ENCODE results near the gene PABPN1. TPM values are rescaled to one million over a fixed set of nuclear protein-coding genes. Genes with fewer than 3 reads are reported as not detected.

The PABPN1 gene
- total and polyA plus RNA-seq, 2 experiments from 2014 or later, result 57.8 to 60.3 TPM

- Histone ChIP-seq H3K79me2 (ENCODE audit: insufficient read depth) (peaks cover 55% of the 10 kb centered on the region), H3K4me1 (ENCODE audit: insufficient read depth) (peaks cover 22% of the 10 kb centered on the region), H3K9ac (peak overlapping the region; percentile 97), H3K27me3 (replicated peaks; ENCODE audit: insufficient read depth) (no peaks in the 10 kb centered on the region), H3K9me3 (ENCODE audit: low read depth) (no peaks in the 10 kb centered on the region), H3K36me3 (ENCODE audit: low read depth) (peaks cover 20% of the 10 kb centered on the region), H3K4me2 (ENCODE audit: unreplicated experiment) (peak overlapping the region; percentile 100), H3F3A (ENCODE audit: insufficient read depth) (peaks cover 11% of the 10 kb centered on the region; the same call in 1 of the 2 replicates), H3K4me3 (peak overlapping the region; percentile 98), H2AFZ (peak overlapping the region; percentile 95), H4K20me1 (ENCODE audit: insufficient read depth) (0 out of 2 replicates have a peak, but pooled peaks cover 4% of the 10 kb centered on the region), H3K27ac (peak overlapping the region; percentile 85), H3K9me2 (ENCODE audit: insufficient read depth) (no peaks in the 10 kb centered on the region)
- DNase-seq, result no peak
- in situ Hi-C loops (cut with MboI), result no loop called here
- TF ChIP-seq EZH2phosphoT487 (IDR thresholded peaks at IDR 0.05; ENCODE audit: insufficient read depth, low read depth), result no peak
- no peak for TF ChIP-seq EZH2 (IDR thresholded peaks at IDR 0.05; ENCODE audit: insufficient read depth, poor library complexity, severe bottlenecking)
- WGBS, 2 experiments (ENCODE audit: low coverage in 1 of 2, low lambda C conversion rate in 2 of 2, missing lambda C conversion rate in 2 of 2), result 0 to 1% methylated on average over 5 of the region's 5 CpGs
These were observed 14.1 kb upstream of the PABPN1 start for GRCh38 chr14:23307146-23307530.

- Histone ChIP-seq H3K9me2 (ENCODE audit: insufficient read depth) (no peaks in the 10 kb centered on the region), H3K79me2 (ENCODE audit: insufficient read depth) (peaks cover 64% of the 10 kb centered on the region), H3K4me1 (ENCODE audit: insufficient read depth) (peaks cover 22% of the 10 kb centered on the region), H3K36me3 (ENCODE audit: low read depth) (peaks cover 24% of the 10 kb centered on the region), H3F3A (ENCODE audit: insufficient read depth) (peaks cover 19% of the 10 kb centered on the region; the same call in 1 of the 2 replicates), H4K20me1 (ENCODE audit: insufficient read depth) (0 out of 2 replicates have a peak, but pooled peaks cover 4% of the 10 kb centered on the region), H3K4me3 (peak overlapping the region; percentile 98), H3K27me3 (replicated peaks; ENCODE audit: insufficient read depth) (no peaks in the 10 kb centered on the region), H2AFZ (no peak overlapping the region), H3K9ac (peak overlapping the region; percentile 97), H3K27ac (peak overlapping the region; percentile 85; the same call in 1 of the 2 replicates), H3K4me2 (ENCODE audit: unreplicated experiment) (peak overlapping the region; percentile 100), H3K9me3 (ENCODE audit: low read depth) (no peaks in the 10 kb centered on the region)
- WGBS, 2 experiments (ENCODE audit: low coverage in 1 of 2, low lambda C conversion rate in 2 of 2, missing lambda C conversion rate in 2 of 2), result 74 to 77% methylated on average over 22 of the region's 22 CpGs
- DNase-seq, result peak; percentile 60
- TF ChIP-seq EZH2 (IDR thresholded peaks at IDR 0.05; ENCODE audit: insufficient read depth, poor library complexity, severe bottlenecking) (no peak), EZH2phosphoT487 (IDR thresholded peaks at IDR 0.05; ENCODE audit: insufficient read depth, low read depth) (no peak)
- in situ Hi-C loops (cut with MboI), result no loop called here
These were observed 13.3 kb upstream of the PABPN1 start for GRCh38 chr14:23307687-23308644.

- Histone ChIP-seq H3F3A (ENCODE audit: insufficient read depth) (peaks cover 23% of the 10 kb centered on the region; the same call in 1 of the 2 replicates), H3K4me3 (peak overlapping the region; percentile 98; the same call in 1 of the 2 replicates)
- no peak for DNase-seq
These were observed 12.4 kb upstream of the PABPN1 start for GRCh38 chr14:23308721-23309445.

GRCh38 chr14:23310546-23310945 is 10.7 kb upstream of the PABPN1 start:
- in situ Hi-C loops (cut with MboI), result no loop called here
- Histone ChIP-seq H3K36me3 (ENCODE audit: low read depth) (peaks cover 31% of the 10 kb centered on the region), H3K27ac (no peak overlapping the region), H3F3A (ENCODE audit: insufficient read depth) (peaks cover 34% of the 10 kb centered on the region), H4K20me1 (ENCODE audit: insufficient read depth) (0 out of 2 replicates have a peak, but pooled peaks cover 4% of the 10 kb centered on the region), H2AFZ (no peak overlapping the region), H3K79me2 (ENCODE audit: insufficient read depth) (peaks cover 88% of the 10 kb centered on the region), H3K27me3 (replicated peaks; ENCODE audit: insufficient read depth) (no peaks in the 10 kb centered on the region), H3K4me2 (ENCODE audit: unreplicated experiment) (no peak overlapping the region), H3K9ac (peak overlapping the region; percentile 4; the same call in 1 of the 2 replicates), H3K9me3 (ENCODE audit: low read depth) (no peaks in the 10 kb centered on the region), H3K4me3 (no peak overlapping the region), H3K9me2 (ENCODE audit: insufficient read depth) (no peaks in the 10 kb centered on the region), H3K4me1 (ENCODE audit: insufficient read depth) (peaks cover 22% of the 10 kb centered on the region)
- DNase-seq, result no peak
- WGBS, 2 experiments (ENCODE audit: low coverage in 1 of 2, low lambda C conversion rate in 2 of 2, missing lambda C conversion rate in 2 of 2), result 96 to 100% methylated on average over 1 of the region's 1 CpG
- TF ChIP-seq EZH2phosphoT487 (IDR thresholded peaks at IDR 0.05; ENCODE audit: insufficient read depth, low read depth) (no peak), EZH2 (IDR thresholded peaks at IDR 0.05; ENCODE audit: insufficient read depth, poor library complexity, severe bottlenecking) (no peak)

More at GRCh38 chr14:23308721-23309445, 12.4 kb upstream of the PABPN1 start:
- 0 out of 2 replicates have a peak, but pooled peaks cover 4% of the 10 kb centered on the region for H4K20me1 ChIP-seq (ENCODE audit: insufficient read depth)
- H3K36me3 ChIP-seq (ENCODE audit: low read depth), result peaks cover 28% of the 10 kb centered on the region
- no peak overlapping the region for H2AFZ ChIP-seq
- H3K9me2 ChIP-seq (ENCODE audit: insufficient read depth), result no peaks in the 10 kb centered on the region
- TF ChIP-seq EZH2 (IDR thresholded peaks at IDR 0.05; ENCODE audit: insufficient read depth, poor library complexity, severe bottlenecking) (no peak), EZH2phosphoT487 (IDR thresholded peaks at IDR 0.05; ENCODE audit: insufficient read depth, low read depth) (no peak)
- H3K27ac ChIP-seq, result no peak overlapping the region
- peak overlapping the region; percentile 100 for H3K4me2 ChIP-seq (ENCODE audit: unreplicated experiment)
- H3K27me3 ChIP-seq (replicated peaks; ENCODE audit: insufficient read depth), result no peaks in the 10 kb centered on the region
- WGBS, 2 experiments (ENCODE audit: low coverage in 1 of 2, low lambda C conversion rate in 2 of 2, missing lambda C conversion rate in 2 of 2), result 79 to 87% methylated on average over 17 of the region's 17 CpGs
- H3K4me1 ChIP-seq (ENCODE audit: insufficient read depth), result peaks cover 22% of the 10 kb centered on the region
- H3K79me2 ChIP-seq (ENCODE audit: insufficient read depth), result peaks cover 73% of the 10 kb centered on the region
- H3K9ac ChIP-seq, result peak overlapping the region; percentile 97; the same call in 1 of the 2 replicates
- no peaks in the 10 kb centered on the region for H3K9me3 ChIP-seq (ENCODE audit: low read depth)
- in situ Hi-C loops (cut with MboI), result no loop called here
